SU-DHL-6 (cell line): ENCODE results near the gene GTF2IRD1.
"Not testable (repeated sequence)": the region's sequence is repeated elsewhere in the genome, so short reads cannot be mapped to it uniquely, and the experiment has no call there.

ENCODE experiments used
- EZH2phosphoT487 ChIP-seq: fragments of 200-600 bp; sonication (generic), shearing (Covaris generic); conservative IDR thresholded peaks from 2 replicates; pipeline ENCODE4 v1.6.1; 2018; ENCODE audit warnings: mild to moderate bottlenecking, antibody characterized with exemption, low read length, moderate library complexity, mixed read lengths
- TF ChIP-seq, protein P1 (sequence below): fragments of 200-600 bp; sonication (generic); IDR thresholded peaks from one replicate; pipeline ENCODE4 v1.5.1; 2017; ENCODE audit warnings: antibody characterized with exemption, mild to moderate bottlenecking, low read length, moderate library complexity; ENCODE audit not compliant: insufficient read depth, poor library complexity, severe bottlenecking

- TF ChIP-seq, protein P1, sequence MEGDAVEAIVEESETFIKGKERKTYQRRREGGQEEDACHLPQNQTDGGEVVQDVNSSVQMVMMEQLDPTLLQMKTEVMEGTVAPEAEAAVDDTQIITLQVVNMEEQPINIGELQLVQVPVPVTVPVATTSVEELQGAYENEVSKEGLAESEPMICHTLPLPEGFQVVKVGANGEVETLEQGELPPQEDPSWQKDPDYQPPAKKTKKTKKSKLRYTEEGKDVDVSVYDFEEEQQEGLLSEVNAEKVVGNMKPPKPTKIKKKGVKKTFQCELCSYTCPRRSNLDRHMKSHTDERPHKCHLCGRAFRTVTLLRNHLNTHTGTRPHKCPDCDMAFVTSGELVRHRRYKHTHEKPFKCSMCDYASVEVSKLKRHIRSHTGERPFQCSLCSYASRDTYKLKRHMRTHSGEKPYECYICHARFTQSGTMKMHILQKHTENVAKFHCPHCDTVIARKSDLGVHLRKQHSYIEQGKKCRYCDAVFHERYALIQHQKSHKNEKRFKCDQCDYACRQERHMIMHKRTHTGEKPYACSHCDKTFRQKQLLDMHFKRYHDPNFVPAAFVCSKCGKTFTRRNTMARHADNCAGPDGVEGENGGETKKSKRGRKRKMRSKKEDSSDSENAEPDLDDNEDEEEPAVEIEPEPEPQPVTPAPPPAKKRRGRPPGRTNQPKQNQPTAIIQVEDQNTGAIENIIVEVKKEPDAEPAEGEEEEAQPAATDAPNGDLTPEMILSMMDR = not testable (repeated sequence)
- not testable (repeated sequence) for TF ChIP-seq EZH2phosphoT487
These were observed 197.4 kb downstream of the GTF2IRD1 start for GRCh38 chr7:74651133-74651504.
